Activated CD4-positive, alpha-beta T cell treated with anti-CD3 and anti-CD28 coated beads for 4 hours (primary cell): Measurements from ENCODE around the gene WDR88.
"Not testable (repeated sequence)": the region's sequence is repeated elsewhere in the genome, so short reads cannot be mapped to it uniquely, and the experiment has no call there.

Experiments
- DNase-seq, 2 donors: peaks; one replicate each; pipeline ENCODE4 v3.0.0-alpha.2; 2020

WDR88 gene

DNA sequence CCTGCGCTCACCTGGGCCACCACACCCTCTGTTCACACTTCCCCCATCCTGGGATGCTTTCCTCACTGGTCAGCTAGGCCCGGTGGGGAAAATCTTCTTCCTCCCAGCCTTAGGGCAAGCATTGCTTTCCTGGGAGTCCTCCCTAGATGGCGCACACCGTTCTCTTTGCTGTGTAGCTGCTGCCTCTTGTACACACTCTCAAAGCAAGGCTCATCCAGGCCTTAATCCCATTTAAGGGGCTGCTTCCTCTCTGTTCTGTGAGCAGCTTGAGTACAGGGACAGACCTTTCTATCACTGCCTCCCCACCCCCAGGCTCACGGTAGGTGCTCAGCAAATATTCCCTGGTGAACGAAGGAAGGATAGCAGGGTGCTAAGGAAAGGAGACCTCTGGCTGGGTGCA is 82.7 kb downstream of the WDR88 start:
- DNase-seq = no peak

GRCh38 chr19:33215438-33216197 is 83.7 kb downstream of the WDR88 start:
- no peak for DNase-seq

- no peak for DNase-seq
Observed at GRCh38 chr19:33216198-33216830, 84.4 kb downstream of the WDR88 start.

DNA sequence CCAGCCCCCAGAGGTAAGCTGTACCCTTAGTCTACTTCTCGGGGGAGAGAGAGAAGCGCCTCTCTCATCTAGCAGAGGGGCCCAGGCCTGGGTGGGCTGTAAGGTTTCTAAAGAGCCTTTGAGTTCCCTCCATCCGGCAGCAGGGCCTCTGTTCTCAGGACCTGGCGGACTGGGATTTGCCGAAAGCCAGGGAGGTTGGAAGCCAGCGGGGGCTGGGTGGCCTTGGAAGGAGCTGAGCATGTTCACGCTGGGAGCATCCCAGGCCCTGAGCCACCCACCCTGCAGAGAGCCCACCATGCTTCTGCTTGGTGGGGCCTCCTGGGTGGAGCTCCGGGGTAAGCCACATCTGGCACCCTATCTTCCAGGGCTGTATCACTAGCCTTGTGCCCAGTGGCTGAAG is 86.0 kb downstream of the WDR88 start:
- DNase-seq = no peak

DNA sequence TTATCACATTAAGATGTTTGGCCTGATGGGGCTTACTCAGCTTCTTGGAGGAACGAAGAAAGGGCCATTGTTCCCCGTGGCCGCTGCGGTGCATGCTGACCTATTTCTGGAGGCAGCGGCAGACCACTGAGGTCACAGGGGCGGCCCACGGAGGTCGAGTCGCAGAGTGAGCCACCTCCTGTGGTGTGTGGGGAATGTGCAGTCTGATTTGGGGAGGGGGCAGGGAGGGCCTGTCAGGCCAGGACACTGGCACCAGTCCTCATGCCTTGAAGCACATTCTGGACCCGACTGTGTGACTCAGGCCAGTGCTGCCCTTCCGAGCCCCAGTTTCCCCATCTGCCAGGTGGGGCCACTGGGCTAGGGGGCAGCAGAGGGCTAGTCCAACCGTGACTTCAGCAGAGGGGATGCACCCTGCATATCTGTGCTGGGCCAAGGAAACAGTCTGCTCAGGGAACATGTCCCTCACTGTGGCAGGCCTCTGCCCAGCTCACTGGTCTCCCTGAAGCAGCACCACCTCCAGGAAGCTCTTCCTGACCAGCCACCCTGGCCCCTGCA is 87.4 kb downstream of the WDR88 start:
- DNase-seq = no peak

- DNase-seq = no peak
Observed at GRCh38 chr19:33220115-33220514, 88.2 kb downstream of the WDR88 start.

GRCh38 chr19:33220735-33221134 is 88.8 kb downstream of the WDR88 start:
- no peak for DNase-seq

DNA sequence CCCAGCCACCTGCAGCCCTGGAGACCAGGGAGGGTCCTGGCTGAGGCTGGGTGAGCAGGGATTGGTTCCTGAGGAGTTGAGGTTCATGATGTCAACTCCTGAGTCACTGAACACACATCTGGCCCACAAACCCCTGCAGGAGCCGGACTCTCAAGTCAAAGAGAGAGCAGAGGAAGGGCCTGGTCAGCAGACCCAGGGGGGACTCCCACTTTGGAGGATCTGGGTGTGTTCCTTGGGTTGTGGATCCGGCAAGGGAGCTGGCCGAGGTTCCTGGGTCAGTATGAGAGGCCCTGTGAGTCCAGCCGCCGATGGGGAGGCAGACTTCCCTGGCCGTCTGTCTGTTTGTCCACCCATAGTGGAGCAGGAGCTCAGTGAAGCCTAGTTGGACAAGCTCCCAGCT is 89.7 kb downstream of the WDR88 start:
- DNase-seq = no peak

DNA sequence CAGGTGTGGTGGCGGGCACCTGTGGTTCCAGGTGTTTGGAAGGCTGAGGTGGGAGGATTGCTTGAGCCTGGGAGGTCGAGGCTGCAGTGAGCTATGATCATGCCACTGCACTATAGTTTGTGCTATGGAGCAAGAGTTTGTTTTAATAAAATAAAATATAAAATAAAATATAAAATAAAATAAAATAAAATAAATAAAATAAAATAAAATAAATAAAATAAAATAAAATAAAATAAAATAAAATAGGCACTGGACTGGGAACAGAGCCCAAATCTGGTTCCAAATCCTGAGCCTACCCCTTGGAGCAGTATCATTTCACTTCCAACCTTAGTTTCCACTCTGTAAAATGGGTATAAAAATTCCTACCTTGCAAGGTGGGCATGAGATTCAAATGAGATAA is 90.3 kb downstream of the WDR88 start:
- not testable (repeated sequence) for DNase-seq

GRCh38 chr19:33224694-33225457 is 93.0 kb downstream of the WDR88 start:
- no peak for DNase-seq
